AG09309 (cell line): Measurements from ENCODE around the gene SLC16A2.

ENCODE experiments used
- DNase-seq: peaks from one replicate; pipeline ENCODE4 v3.0.0-alpha.2; 2010; ENCODE audit warnings: low read depth
- H3K4me3 ChIP-seq: 2 replicates; pipeline ENCODE4 v1.5.1; 2011; ENCODE audit warnings: mild to moderate bottlenecking, low read depth, low read length, moderate library complexity; ENCODE audit not compliant: control insufficient read depth
- TF ChIP-seq, protein P1 (sequence below): IDR thresholded peaks from 2 replicates; pipeline ENCODE4 v1.5.1; 2011; ENCODE audit warnings: mild to moderate bottlenecking, low read depth, low read length, inconsistent platforms; ENCODE audit not compliant: insufficient read depth, control insufficient read depth; ENCODE audit errors: missing control alignments

SLC16A2 gene

DNA sequence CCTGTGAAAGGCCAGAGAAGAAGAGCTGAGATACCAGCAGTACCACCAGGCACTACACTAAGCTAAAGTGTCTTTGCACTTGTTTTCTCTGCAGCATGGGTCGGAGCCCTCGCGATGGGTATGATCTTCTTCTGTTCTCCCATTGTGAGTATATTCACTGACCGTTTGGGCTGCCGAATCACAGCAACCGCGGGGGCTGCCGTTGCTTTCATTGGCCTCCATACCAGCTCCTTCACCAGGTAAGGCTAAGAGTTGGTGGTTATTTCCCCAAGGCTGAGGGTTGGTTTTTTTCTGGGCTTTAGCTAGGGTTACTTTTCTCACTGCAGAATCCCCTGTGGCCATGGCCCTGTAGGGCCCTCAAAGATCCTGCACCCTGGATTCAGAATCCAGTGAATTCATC lies 99.6 kb downstream of the SLC16A2 start:
- no peak overlapping the region for H3K4me3 ChIP-seq
- no peak for DNase-seq
- TF ChIP-seq, protein P1, sequence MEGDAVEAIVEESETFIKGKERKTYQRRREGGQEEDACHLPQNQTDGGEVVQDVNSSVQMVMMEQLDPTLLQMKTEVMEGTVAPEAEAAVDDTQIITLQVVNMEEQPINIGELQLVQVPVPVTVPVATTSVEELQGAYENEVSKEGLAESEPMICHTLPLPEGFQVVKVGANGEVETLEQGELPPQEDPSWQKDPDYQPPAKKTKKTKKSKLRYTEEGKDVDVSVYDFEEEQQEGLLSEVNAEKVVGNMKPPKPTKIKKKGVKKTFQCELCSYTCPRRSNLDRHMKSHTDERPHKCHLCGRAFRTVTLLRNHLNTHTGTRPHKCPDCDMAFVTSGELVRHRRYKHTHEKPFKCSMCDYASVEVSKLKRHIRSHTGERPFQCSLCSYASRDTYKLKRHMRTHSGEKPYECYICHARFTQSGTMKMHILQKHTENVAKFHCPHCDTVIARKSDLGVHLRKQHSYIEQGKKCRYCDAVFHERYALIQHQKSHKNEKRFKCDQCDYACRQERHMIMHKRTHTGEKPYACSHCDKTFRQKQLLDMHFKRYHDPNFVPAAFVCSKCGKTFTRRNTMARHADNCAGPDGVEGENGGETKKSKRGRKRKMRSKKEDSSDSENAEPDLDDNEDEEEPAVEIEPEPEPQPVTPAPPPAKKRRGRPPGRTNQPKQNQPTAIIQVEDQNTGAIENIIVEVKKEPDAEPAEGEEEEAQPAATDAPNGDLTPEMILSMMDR = no peak

DNA sequence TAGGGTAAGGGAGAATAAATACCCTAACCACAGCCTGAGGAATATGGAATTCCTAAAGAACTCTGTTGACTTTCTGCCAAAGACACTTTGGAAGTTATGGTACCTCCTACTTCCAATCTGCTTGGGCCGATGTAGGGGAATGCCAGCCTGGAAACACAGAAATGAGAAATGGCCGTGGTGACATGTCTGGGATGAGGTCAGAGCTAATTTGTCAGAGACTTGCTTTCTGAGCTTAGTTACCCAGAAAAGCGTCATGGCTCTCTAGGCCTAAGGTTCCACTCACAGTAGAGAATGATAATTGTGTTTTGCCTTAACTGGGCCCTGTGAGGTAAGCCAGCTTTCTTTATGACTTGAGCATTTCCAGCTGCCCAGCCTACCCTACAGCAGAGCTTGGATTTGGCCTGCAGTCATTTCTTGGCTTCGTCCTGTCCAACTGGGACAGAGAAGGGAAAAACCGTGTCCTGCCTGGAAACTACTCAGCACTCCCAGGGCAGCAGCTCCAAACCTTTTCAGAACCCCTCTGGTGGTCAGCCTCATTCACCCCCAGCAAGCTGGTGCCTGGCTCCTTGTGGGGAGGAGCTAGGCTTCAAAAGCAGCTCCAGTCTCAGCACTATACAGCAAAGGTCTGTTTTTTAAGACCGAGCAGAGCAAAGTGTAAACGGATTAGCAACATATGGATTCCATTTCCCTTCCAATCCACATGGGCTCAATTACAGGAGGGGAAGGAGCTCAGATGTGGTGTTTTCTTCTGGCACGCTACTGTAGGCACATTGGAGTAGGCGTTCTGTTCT lies 100.9 kb downstream of the SLC16A2 start:
- no peak for DNase-seq
- no peak overlapping the region for H3K4me3 ChIP-seq
- TF ChIP-seq, protein P1 = no peak

DNA sequence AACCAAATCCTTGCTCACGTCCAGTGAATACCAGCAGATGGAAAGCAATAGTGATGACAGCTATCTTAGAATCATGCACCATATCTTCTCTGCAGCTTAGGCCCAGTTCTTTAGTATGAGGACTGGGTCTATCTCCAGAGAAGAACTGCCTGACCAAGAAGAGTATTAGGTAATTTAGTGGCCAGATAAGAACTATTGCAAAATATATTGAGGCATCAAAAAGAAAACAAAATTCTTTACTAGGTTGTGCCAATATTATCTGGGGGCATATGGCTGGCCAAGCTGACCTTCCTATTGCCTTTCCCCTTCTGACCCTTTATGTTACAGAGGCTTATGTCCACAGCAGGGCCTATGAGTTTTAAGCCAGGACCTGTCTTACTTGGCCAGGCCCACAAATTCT lies 101.9 kb downstream of the SLC16A2 start:
- DNase-seq = no peak
- TF ChIP-seq, protein P1 = no peak
- no peak overlapping the region for H3K4me3 ChIP-seq

DNA sequence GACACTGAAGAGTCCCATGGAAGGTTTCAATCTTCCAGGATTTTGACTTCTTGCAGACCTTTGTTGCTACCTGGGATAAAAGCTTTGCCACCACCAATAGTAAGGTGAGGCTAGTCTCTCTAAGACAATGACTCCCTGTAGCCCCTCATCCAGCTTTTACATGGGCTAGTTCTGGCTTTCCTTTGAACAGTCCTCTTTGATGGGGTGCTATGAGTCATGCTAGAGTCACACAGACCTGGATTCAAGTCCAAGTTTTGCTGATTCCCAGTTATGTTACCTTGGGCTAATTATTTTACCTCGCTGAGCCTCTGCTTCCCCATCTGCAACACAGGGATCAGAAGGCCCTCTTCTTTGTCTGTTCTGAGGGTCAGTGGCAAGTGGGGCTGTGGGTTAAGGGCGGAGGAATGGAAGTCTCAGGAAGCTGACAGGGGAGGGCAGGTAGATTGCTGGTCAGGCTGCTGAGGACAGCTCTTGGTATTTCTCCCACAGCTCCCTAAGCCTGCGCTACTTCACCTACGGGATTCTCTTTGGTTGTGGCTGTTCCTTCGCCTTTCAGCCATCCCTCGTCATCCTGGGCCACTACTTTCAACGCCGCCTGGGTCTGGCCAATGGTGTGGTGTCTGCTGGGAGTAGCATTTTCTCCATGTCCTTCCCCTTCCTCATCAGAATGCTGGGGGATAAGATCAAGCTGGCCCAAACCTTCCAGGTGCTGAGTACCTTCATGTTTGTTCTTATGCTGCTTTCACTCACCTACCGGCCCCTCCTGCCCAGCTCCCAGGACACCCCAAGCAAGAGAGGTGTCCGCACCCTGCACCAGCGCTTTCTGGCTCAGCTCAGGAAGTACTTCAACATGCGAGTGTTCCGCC lies 102.8 kb downstream of the SLC16A2 start:
- TF ChIP-seq, protein P1 = no peak
- DNase-seq = no peak
- H3K4me3 ChIP-seq = no peak overlapping the region

DNA sequence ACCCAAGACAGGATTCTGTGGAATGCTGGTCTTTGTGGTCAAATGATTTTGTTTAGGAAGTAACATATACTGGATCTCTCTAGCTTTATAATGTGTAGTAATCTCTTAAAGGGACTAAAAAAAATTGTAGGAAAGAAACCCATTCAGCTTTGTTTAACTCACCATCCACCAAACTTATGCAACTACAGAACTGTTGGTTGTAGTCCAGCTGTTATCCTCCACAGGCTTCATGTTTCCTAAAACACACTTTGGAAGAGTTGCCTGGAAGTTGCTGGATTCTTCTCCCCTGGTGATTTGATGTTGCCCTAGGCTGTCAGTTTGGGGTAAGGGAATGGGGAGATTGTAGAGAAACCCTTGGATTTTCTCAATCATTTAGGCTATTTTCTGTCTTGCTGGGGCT lies 103.8 kb downstream of the SLC16A2 start:
- TF ChIP-seq, protein P1 = no peak
- DNase-seq = no peak
- H3K4me3 ChIP-seq = no peak overlapping the region

DNA sequence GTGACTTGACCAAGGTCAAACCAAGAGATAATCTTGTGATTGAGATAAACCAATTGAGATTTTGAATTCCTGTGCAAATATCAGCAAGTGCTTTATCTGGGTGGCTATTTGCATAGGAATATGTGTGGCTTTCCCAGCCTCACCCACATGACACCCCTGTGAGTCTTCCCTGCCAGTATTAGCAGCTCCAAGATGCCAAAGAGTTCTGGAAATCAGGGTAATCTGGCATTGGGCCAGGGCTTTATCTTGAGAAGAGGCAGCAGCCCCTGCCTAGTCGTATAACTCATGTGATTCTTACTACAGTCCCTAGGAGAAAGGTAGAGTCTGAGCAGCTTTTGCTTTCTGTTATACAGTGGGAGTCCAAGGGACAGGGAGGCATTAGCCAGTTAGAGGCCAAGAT lies 105.5 kb downstream of the SLC16A2 start:
- no peak for DNase-seq
- TF ChIP-seq, protein P1 = no peak
- no peak overlapping the region for H3K4me3 ChIP-seq
